ENCODE results near the gene USH2A.

Gene USH2A

GRCh38 chr1:216111842-216112241 is 311.4 kb downstream of the USH2A start:
- no peak for DNase-seq

- DNase-seq = no peak
Measured at GRCh38 chr1:216095400-216095799, 327.8 kb downstream of the USH2A start.

- no peak for DNase-seq
Measured at GRCh38 chr1:216090556-216090955, 332.7 kb downstream of the USH2A start.

- DNase-seq = no peak
Measured at GRCh38 chr1:216086678-216087077, 336.6 kb downstream of the USH2A start.

GRCh38 chr1:216081445-216081844 is 341.8 kb downstream of the USH2A start:
- DNase-seq = no peak

- no peak for DNase-seq
Measured at GRCh38 chr1:216076751-216077150, 346.5 kb downstream of the USH2A start.

- no peak for DNase-seq
Measured at GRCh38 chr1:216075339-216075738, 347.9 kb downstream of the USH2A start.

- no peak for DNase-seq
Measured at GRCh38 chr1:216073793-216074595, 349.3 kb downstream of the USH2A start.

- no peak for DNase-seq
Measured at GRCh38 chr1:216071262-216071661, 352.0 kb downstream of the USH2A start.

- no peak for DNase-seq
Measured at GRCh38 chr1:216064643-216065042, 358.6 kb downstream of the USH2A start.

GRCh38 chr1:216057947-216058346 is 365.3 kb downstream of the USH2A start:
- no peak for DNase-seq

- DNase-seq = no peak
Measured at GRCh38 chr1:216057063-216057462, 366.2 kb downstream of the USH2A start.

- no peak for DNase-seq
Measured at GRCh38 chr1:216055004-216055403, 368.2 kb downstream of the USH2A start.

GRCh38 chr1:216054600-216054999 is 368.6 kb downstream of the USH2A start:
- DNase-seq = no peak

GRCh38 chr1:216051071-216051470 is 372.2 kb downstream of the USH2A start:
- DNase-seq = no peak

GRCh38 chr1:216049741-216050430 is 373.4 kb downstream of the USH2A start:
- DNase-seq = no peak

- no peak for DNase-seq
Measured at GRCh38 chr1:216047811-216048572, 375.3 kb downstream of the USH2A start.

GRCh38 chr1:216046336-216046735 is 376.9 kb downstream of the USH2A start:
- no peak for DNase-seq

- DNase-seq = no peak
Measured at GRCh38 chr1:216045400-216045799, 377.8 kb downstream of the USH2A start.

- no peak for DNase-seq
Measured at GRCh38 chr1:216044538-216044937, 378.7 kb downstream of the USH2A start.

GRCh38 chr1:216034506-216034905 is 388.7 kb downstream of the USH2A start:
- DNase-seq = no peak

- no peak for DNase-seq
Measured at GRCh38 chr1:216032961-216033614, 390.2 kb downstream of the USH2A start.

GRCh38 chr1:216032284-216032683 is 391.0 kb downstream of the USH2A start:
- DNase-seq = no peak

All from activated gamma-delta T cell treated with Interleukin-2 at 50 U/mL for 16 hours (primary cell).